ENCODE data around the gene CRYZL1.

GRCh38 chr21:33584455-33584854, 57.1 kb downstream of the CRYZL1 start:
- TF ChIP-seq CTCF (IDR thresholded peaks at IDR 0.05; ENCODE audit: borderline replicate concordance, extremely low read depth, low read length, poor library complexity, severe bottlenecking) = no peak
- no peak for TF ChIP-seq EZH2 (IDR thresholded peaks at IDR 0.05; ENCODE audit: borderline replicate concordance, low read depth, low read length, severe bottlenecking)
